Measurements from ENCODE around the gene LCN15. TPM values are rescaled to one million over a fixed set of nuclear protein-coding genes. Genes with fewer than 3 reads are reported as not detected.
"Not testable (repeated sequence)": the region's sequence is repeated elsewhere in the genome, so short reads cannot be mapped to it uniquely, and the experiment has no call there.

Gene LCN15
- total and polyA plus RNA-seq, 4 donors, result 0.88 TPM; not detected in 3

DNA sequence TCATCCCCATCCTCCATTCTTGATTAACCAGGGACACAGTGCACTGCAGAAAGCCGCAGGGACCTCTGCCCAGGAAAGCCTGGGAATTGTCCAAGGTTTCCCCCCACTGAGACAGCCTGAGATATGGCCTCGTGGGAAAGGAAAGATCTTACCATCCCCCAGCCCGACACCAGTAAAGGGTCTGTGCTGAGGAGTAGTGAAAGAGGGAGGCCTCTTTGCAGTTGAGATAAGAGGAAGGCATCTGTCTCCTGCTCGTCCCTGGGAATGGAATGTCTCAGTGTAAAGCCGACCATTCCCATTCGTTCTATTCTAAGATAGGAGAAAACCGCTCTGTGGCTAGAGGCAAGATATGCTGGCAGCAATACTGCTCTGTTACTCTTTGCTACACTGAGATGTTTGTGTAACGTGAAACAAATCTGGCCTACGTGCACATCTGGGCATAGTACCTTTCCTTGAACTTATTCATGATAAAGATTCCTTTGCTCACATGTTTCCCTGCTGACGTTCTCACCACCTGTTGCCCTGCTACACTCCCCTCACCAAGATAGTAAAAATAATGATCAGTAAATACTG is 32.5 kb upstream of the LCN15 start:
- H3K9me3 ChIP-seq (ENCODE audit: control insufficient read depth, low read length); H3K4me3 ChIP-seq (ENCODE audit: low read length in 2 of 2); H3K4me1 ChIP-seq (ENCODE audit: control insufficient read depth in 1 of 2, insufficient read depth in 2 of 2, low read length in 2 of 2); intact Hi-C loops (cut with DNase I); ATAC-seq (ENCODE audit: low FRiP score); H3K36me3 ChIP-seq (ENCODE audit: control insufficient read depth in 1 of 2, insufficient read depth in 2 of 2, low read length in 1 of 2); H3K27ac ChIP-seq (ENCODE audit: low read depth in 1 of 2, low read length in 2 of 2); H3K27me3 ChIP-seq (ENCODE audit: control insufficient read depth in 1 of 2, insufficient read depth in 2 of 2, low read length in 1 of 2): not testable (repeated sequence)
- WGBS, 2 donors, result 0 to 4% methylated on average over 10 of the region's 10 CpGs
- DNase-seq, result peak; percentile 2 to 13

DNA sequence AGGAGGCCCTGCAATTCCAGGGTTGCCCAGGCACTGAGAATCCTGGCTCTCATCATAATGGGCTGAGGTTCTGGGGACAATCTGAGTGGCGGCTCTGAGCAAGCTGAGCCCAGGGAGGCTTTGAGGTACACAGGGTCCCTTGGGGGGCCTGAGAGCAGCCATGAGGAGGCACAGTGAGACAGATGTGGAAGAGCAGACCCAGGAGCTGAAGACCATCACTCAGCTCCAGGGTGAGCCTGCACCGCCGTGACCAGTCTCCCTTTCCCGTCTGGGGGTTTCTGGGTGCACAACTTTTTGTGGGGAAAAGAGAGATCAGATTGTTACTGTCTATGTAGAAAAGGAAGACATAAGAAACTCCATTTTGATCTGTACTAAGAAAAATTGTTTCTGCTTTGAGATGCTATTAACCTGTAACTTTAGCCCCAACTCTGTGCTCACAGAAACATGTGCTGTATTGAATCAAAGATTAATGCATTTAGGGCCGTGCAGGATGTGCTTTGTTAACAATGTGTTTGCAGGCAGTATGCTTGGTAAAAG is 32.0 kb upstream of the LCN15 start, which contains the start of gene CCDC183:
CCDC183 (plus strand) TSS at position 101 of the 537 bp plus-strand sequence; CDS start at position 161, 60 bp downstream.
- H3K4me1 ChIP-seq (ENCODE audit: control insufficient read depth in 1 of 2, insufficient read depth in 2 of 2, low read length in 2 of 2), result no peaks in the 10 kb centered on the region
- H3K36me3 ChIP-seq (ENCODE audit: control insufficient read depth in 1 of 2, insufficient read depth in 2 of 2, low read length in 1 of 2), result no peaks in the 10 kb centered on the region
- no peak within 1 kb of the TSS for H3K4me3 ChIP-seq (ENCODE audit: low read length in 2 of 2)
- ATAC-seq (ENCODE audit: low FRiP score), result no peak
- H3K27ac ChIP-seq (ENCODE audit: low read depth in 1 of 2, low read length in 2 of 2), result no peak within 1 kb of the TSS
- intact Hi-C loops (cut with DNase I), result no loop called here
- 39 to 45% methylated on average over 5 of the region's 5 CpGs for WGBS, 2 donors
- no peaks in the 10 kb centered on the region for H3K9me3 ChIP-seq (ENCODE audit: control insufficient read depth, low read length)
- H3K27me3 ChIP-seq (ENCODE audit: control insufficient read depth in 1 of 2, insufficient read depth in 2 of 2, low read length in 1 of 2), result peaks cover 0 to 2% of the 10 kb centered on the region in 2 donors
- peak in 1 of 2 donors; percentile 37 for DNase-seq

DNA sequence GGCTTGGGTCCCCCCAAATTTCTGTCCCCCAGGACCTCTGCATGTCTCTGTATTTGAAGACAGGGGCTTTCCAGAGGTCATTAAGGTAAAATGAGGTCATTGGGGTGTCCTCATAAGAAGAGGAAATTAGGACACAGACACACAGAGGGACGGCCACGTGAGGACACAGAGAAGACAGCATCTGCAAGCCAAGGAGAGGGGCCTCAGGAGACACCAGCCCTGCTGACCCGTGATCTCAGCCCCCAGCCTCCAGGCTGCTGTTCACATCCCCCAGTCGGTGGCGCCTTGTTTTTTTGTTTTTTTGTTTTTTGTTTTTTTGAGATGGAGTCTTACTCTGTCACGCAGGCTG is 30.7 kb upstream of the LCN15 start:
- Histone ChIP-seq H3K4me3 (ENCODE audit: low read length in 2 of 2) (no peak overlapping the region), H3K9me3 (ENCODE audit: control insufficient read depth, low read length) (no peaks in the 10 kb centered on the region), H3K4me1 (ENCODE audit: control insufficient read depth in 1 of 2, insufficient read depth in 2 of 2, low read length in 2 of 2) (no peaks in the 10 kb centered on the region), H3K36me3 (ENCODE audit: control insufficient read depth in 1 of 2, insufficient read depth in 2 of 2, low read length in 1 of 2) (no peaks in the 10 kb centered on the region), H3K27me3 (ENCODE audit: control insufficient read depth in 1 of 2, insufficient read depth in 2 of 2, low read length in 1 of 2) (peaks cover 0 to 2% of the 10 kb centered on the region in 2 donors), H3K27ac (ENCODE audit: low read depth in 1 of 2, low read length in 2 of 2) (no peak overlapping the region)
- DNase-seq (peak; percentile 18 to 22), ATAC-seq (ENCODE audit: low FRiP score) (no peak)
- intact Hi-C loops (cut with DNase I), result loop anchor here in 1 of 2 donors (5.0 kb wide), 1 partner anchor 147 kb away; the partner anchor contains the start of gene FBXW5
- WGBS, 2 donors, result 72 to 74% methylated on average over 6 of the region's 6 CpGs

DNA sequence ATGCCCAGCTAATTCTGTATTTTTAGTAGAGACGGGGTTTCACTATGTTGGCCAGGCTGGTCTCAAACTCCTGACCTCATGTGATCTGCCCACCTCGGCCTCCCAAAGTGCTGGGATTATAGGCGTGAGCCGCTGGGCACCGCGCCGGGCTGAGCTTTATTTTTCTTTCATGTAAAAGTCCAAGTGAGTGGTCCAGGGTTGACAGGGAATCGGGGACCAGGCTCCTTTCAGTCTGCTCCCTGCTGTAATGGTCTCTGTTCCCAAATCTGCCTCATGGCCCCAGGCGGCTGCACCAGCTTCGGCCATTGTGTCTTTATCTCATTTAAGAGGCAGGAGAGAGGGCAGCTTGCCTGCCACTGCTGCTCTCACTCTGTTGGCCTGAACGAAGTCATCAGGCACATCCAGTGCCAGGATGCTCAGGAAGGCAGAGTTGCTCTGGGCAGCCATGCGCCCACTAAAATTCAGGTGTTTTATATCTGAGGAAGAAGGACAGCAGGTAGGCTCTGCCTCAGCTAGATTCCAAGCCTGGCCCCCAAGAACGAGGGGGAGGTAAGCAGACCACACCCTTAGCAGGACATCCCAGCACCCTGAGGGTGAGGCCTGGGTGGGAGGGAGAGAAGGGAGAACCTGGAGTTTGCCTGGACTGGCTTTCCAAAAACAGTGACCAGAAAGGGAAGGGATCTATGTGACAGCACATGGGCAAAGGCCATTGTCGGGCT is 30.1 kb upstream of the LCN15 start:
- no peaks in the 10 kb centered on the region for H3K36me3 ChIP-seq (ENCODE audit: control insufficient read depth in 1 of 2, insufficient read depth in 2 of 2, low read length in 1 of 2)
- 86 to 88% methylated on average over 14 of the region's 14 CpGs for WGBS, 2 donors
- H3K4me3 ChIP-seq (ENCODE audit: low read length in 2 of 2), result no peak overlapping the region
- intact Hi-C loops (cut with DNase I), result loop anchor here in 1 of 2 donors (5.0 kb wide), 1 partner anchor 148 kb away; the partner anchor contains the start of gene FBXW5
- DNase-seq, result peak; percentile 42 to 59
- H3K27ac ChIP-seq (ENCODE audit: low read depth in 1 of 2, low read length in 2 of 2), result no peak overlapping the region
- H3K27me3 ChIP-seq (ENCODE audit: control insufficient read depth in 1 of 2, insufficient read depth in 2 of 2, low read length in 1 of 2), result no peaks in the 10 kb centered on the region
- ATAC-seq (ENCODE audit: low FRiP score), result no peak
- H3K9me3 ChIP-seq (ENCODE audit: control insufficient read depth, low read length), result no peaks in the 10 kb centered on the region
- no peaks in the 10 kb centered on the region for H3K4me1 ChIP-seq (ENCODE audit: control insufficient read depth in 1 of 2, insufficient read depth in 2 of 2, low read length in 2 of 2)

DNA sequence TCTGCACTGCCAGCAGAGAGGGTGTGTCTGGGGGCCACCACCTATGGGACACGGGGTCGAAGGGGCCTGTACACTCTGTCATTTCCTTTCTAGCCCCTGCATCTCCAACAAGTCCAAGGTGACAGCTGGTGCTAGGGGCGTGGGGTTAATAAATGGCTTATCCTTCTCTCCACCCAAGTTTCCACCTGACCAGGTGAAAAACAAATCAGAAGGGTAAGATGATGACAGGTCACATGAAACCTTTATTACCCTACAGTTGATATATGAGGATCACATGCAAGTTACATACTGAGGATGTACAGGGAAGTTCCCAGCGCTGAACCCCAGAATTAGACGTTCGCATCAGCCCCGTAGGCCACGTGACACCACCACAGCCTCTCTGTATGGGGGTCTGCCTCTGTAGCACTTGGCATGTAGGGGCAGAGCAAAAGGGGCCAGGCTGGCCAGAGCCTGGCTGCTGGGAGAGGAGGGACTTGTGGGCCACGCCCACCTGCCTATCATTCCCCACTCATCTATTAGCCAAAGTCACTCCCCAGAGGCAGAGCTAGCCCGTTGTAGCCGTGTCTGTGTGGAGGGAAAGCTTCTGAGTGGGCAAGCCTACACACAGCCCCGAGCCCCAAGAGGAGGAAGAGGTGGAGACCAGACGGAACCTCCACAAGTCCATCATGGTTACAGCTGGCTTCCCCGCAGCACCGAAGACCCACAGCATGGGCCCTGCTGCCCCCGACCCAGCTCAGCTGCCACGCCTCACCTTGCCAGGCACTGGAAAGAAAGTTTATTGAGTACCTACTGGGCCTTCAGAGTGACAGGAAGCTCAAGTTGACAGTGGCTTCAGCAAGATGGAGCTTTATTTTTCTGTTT is 29.0 kb upstream of the LCN15 start:
- Histone ChIP-seq H3K4me3 (ENCODE audit: low read length in 2 of 2) (no peak overlapping the region), H3K27ac (ENCODE audit: low read depth in 1 of 2, low read length in 2 of 2) (no peak overlapping the region), H3K9me3 (ENCODE audit: control insufficient read depth, low read length) (no peaks in the 10 kb centered on the region), H3K4me1 (ENCODE audit: control insufficient read depth in 1 of 2, insufficient read depth in 2 of 2, low read length in 2 of 2) (no peaks in the 10 kb centered on the region), H3K36me3 (ENCODE audit: control insufficient read depth in 1 of 2, insufficient read depth in 2 of 2, low read length in 1 of 2) (no peaks in the 10 kb centered on the region), H3K27me3 (ENCODE audit: control insufficient read depth in 1 of 2, insufficient read depth in 2 of 2, low read length in 1 of 2) (no peaks in the 10 kb centered on the region)
- DNase-seq (peak; percentile 44 to 64), ATAC-seq (ENCODE audit: low FRiP score) (no peak)
- 76 to 77% methylated on average over 16 to 17 of the region's 17 CpGs for WGBS, 2 donors
- intact Hi-C loops (cut with DNase I), result loop anchor here in 1 of 2 donors (5.0 kb wide), 1 partner anchor 149 kb away; the partner anchor contains the start of gene FBXW5

DNA sequence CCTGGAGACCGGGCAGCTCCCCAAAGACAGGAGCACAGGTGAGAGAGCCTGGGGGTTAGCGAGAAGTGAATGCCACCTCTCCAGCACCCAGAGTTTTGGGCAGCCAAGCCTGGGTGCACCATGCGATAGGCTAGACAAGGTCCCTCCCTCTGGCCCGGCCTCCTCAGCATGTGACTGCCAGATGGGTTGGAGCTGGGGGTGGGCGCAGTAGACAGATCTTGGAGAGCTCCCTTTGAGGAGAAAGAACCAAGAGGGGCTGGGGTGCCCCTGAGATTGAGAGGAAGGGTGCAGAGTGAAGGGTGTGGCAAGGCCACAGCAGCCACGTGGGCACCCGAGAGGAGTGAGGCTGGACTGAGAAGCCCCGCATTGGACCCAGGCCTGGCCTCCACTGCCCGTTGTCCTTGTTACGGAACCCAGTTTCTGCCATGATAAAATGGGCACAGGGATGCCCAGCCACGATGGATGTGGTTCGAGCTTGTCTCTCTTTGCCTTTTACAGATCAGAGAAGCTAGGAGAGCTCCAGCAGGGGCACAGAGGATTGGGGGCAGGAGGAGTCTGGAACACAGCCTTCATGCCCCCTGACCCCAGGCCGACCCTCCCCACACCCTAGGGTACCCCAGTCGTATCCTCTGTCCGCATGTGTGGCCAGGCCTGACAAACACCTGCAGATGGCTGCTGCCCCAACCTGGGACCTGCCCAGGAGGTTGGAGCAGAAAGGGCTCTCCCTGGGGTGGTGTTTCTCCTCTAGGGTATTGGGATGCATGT is 28.2 kb upstream of the LCN15 start:
- ATAC-seq (ENCODE audit: low FRiP score) (no peak), DNase-seq (peak in 1 of 2 donors; percentile 53)
- Histone ChIP-seq H3K4me3 (ENCODE audit: low read length in 2 of 2) (no peak overlapping the region), H3K27me3 (ENCODE audit: control insufficient read depth in 1 of 2, insufficient read depth in 2 of 2, low read length in 1 of 2) (no peaks in the 10 kb centered on the region), H3K9me3 (ENCODE audit: control insufficient read depth, low read length) (no peaks in the 10 kb centered on the region), H3K27ac (ENCODE audit: low read depth in 1 of 2, low read length in 2 of 2) (no peak overlapping the region), H3K4me1 (ENCODE audit: control insufficient read depth in 1 of 2, insufficient read depth in 2 of 2, low read length in 2 of 2) (no peaks in the 10 kb centered on the region), H3K36me3 (ENCODE audit: control insufficient read depth in 1 of 2, insufficient read depth in 2 of 2, low read length in 1 of 2) (no peaks in the 10 kb centered on the region)
- WGBS, 2 donors, result 72 to 79% methylated on average over 15 of the region's 15 CpGs
- intact Hi-C loops (cut with DNase I), result loop anchor here in 1 of 2 donors (5.0 kb wide), 1 partner anchor 150 kb away; the partner anchor contains the start of gene FBXW5

DNA sequence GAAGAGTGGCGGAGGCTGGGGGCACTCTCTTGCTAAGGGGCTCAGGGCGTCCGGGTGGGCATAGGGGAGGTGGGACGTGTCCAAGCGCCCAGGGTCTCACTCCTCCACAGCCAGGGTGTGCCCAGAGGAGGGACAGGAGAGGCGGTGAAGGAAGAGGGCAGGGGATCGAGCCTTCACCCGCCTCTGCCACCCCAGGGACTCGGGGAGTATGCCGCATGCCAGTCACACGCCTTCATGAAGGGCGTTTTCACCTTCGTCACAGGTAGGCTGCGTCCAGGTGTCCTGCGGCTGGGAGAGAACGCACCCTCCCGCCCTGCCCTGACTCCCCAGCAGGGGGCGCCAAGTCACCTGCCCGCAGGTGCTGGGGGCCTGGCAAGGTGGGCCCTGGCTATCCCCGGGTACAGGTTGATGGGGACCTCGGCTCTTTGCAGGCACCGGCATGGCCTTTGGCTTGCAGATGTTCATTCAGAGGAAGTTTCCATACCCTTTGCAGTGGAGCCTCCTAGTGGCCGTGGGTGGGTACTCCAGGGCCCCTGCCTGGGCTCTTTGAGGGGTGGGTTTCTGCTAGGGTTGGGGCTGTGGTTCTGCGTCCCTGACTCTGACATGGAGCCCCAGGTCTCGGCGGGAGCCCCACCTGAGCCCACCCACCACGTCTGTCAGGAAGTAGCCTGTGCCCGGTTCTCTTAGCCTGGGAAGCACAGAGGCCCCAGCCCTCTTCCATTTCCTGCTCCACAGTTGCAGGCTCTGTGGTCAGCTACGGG is 27.4 kb upstream of the LCN15 start:
- H3K36me3 ChIP-seq (ENCODE audit: control insufficient read depth in 1 of 2, insufficient read depth in 2 of 2, low read length in 1 of 2), result no peaks in the 10 kb centered on the region
- peak; percentile 76 to 83 for DNase-seq
- 2 to 4% methylated on average over 29 of the region's 29 CpGs for WGBS, 2 donors
- intact Hi-C loops (cut with DNase I), result loop anchor here in 1 of 2 donors (2.0 to 5.0 kb wide), 2 partner anchors 151 to 237 kb away; partner anchors contain the start of genes ABCA2 and FBXW5
- peak; percentile 5 for ATAC-seq (ENCODE audit: low FRiP score)
- peak overlapping the region; percentile 23 to 40 for H3K4me3 ChIP-seq (ENCODE audit: low read length in 2 of 2)
- H3K27ac ChIP-seq (ENCODE audit: low read depth in 1 of 2, low read length in 2 of 2), result peak overlapping the region in 1 of 2 donors; percentile 7
- H3K4me1 ChIP-seq (ENCODE audit: control insufficient read depth in 1 of 2, insufficient read depth in 2 of 2, low read length in 2 of 2), result no peaks in the 10 kb centered on the region
- no peaks in the 10 kb centered on the region for H3K9me3 ChIP-seq (ENCODE audit: control insufficient read depth, low read length)
- no peaks in the 10 kb centered on the region for H3K27me3 ChIP-seq (ENCODE audit: control insufficient read depth in 1 of 2, insufficient read depth in 2 of 2, low read length in 1 of 2)
